OCI-LY1 (cell line): ENCODE data around the gene PAH.
A peak's percentile ranks its signal among the peaks of the same experiment; 100 is the strongest.

ENCODE experiments used
- H2AFZ ChIP-seq: fragments of 200-600 bp; sonication (generic), shearing (Covaris generic); 2 replicates; pipeline ENCODE4 v1.6.0; 2014; ENCODE audit warnings: antibody characterized with exemption, mild to moderate bottlenecking, low read length
- H3F3A ChIP-seq: fragments of 200-600 bp; sonication (generic), shearing (Covaris generic); 2 replicates; pipeline ENCODE4 v1.6.0; 2014; ENCODE audit warnings: mild to moderate bottlenecking, antibody characterized with exemption, low read length, moderate library complexity; ENCODE audit not compliant: insufficient read depth
- H3K27ac ChIP-seq: fragments of 200-600 bp; sonication (generic); 2 replicates; pipeline ENCODE4 v1.5.1; 2014; ENCODE audit warnings: low read length, mixed run types, mild to moderate bottlenecking, low read depth; ENCODE audit not compliant: poor library complexity, severe bottlenecking
- H3K27me3 ChIP-seq: fragments of 200-600 bp; sonication (generic); 2 replicates; pipeline ENCODE4 v1.6.0; 2014; ENCODE audit warnings: antibody characterized with exemption, mild to moderate bottlenecking, low read length, moderate library complexity; ENCODE audit not compliant: insufficient read depth
- H3K36me3 ChIP-seq: fragments of 200-600 bp; sonication (generic); 2 replicates; pipeline ENCODE4 v1.6.1; 2014; ENCODE audit warnings: mild to moderate bottlenecking, antibody characterized with exemption, low read length, moderate library complexity, mixed read lengths; ENCODE audit not compliant: insufficient read depth
- H3K4me1 ChIP-seq: fragments of 200-600 bp; sonication (generic); 2 replicates; pipeline ENCODE4 v1.5.1; 2014; ENCODE audit warnings: mild to moderate bottlenecking, low read length, moderate library complexity; ENCODE audit not compliant: insufficient read depth, severe bottlenecking
- H3K4me2 ChIP-seq: fragments of 200-600 bp; sonication (generic), shearing (Covaris generic); 2 replicates; pipeline ENCODE4 v1.6.1; 2014; ENCODE audit warnings: low read length
- H3K4me3 ChIP-seq: fragments of 200-600 bp; sonication (generic); 2 replicates; pipeline ENCODE4 v1.5.1; 2014; ENCODE audit warnings: low read length, low read depth, mild to moderate bottlenecking, mixed read lengths; ENCODE audit not compliant: poor library complexity, severe bottlenecking
- H3K79me2 ChIP-seq: fragments of 200-600 bp; shearing (Covaris generic); 2 replicates; pipeline ENCODE4 v1.6.1; 2016; ENCODE audit warnings: mixed run types, low read length, mixed read lengths; ENCODE audit not compliant: insufficient read depth
- H3K9ac ChIP-seq: fragments of 200-600 bp; sonication (generic), shearing (Covaris generic); 2 replicates; pipeline ENCODE4 v1.6.1; 2014; ENCODE audit warnings: mild to moderate bottlenecking, low read length, mixed read lengths
- H3K9me2 ChIP-seq: fragments of 200-600 bp; sonication (generic), shearing (Covaris generic); 2 replicates; pipeline ENCODE4 v1.6.1; 2014; ENCODE audit warnings: low read depth, mild to moderate bottlenecking, low read length, mixed read lengths
- H3K9me3 ChIP-seq: fragments of 200-600 bp; shearing (Covaris generic); 2 replicates; pipeline ENCODE4 v1.6.1; 2014; ENCODE audit warnings: low read length, mixed read lengths
- H4K20me1 ChIP-seq: fragments of 200-600 bp; sonication (generic), shearing (Covaris generic); 2 replicates; pipeline ENCODE4 v1.6.0; 2016; ENCODE audit warnings: mild to moderate bottlenecking, low read length; ENCODE audit not compliant: insufficient read depth
- CTCF ChIP-seq: fragments of 200-600 bp; sonication (generic), shearing (Covaris generic); IDR thresholded peaks from 2 replicates; pipeline ENCODE4 v1.5.1; 2017; ENCODE audit warnings: mild to moderate bottlenecking, antibody characterized with exemption, low read length, moderate library complexity, mixed read lengths
- EZH2 ChIP-seq: fragments of 200-600 bp; sonication (generic), shearing (Covaris generic); IDR thresholded peaks from 2 replicates; pipeline ENCODE4 v1.8.0; 2017; ENCODE audit warnings: borderline replicate concordance, mixed run types, mild to moderate bottlenecking, antibody characterized with exemption, low read length, moderate library complexity, mixed read lengths

Gene PAH

GRCh38 chr12:102946042-102946441 lies 29.0 kb upstream of the PAH start:
- no peaks in the 10 kb centered on the region for H3K79me2 ChIP-seq
- no peak overlapping the region for H3K4me2 ChIP-seq
- H3K36me3 ChIP-seq, result no peaks in the 10 kb centered on the region
- TF ChIP-seq CTCF, result no peak
- TF ChIP-seq EZH2, result no peak
- H3F3A ChIP-seq, result no peaks in the 10 kb centered on the region
- no peak overlapping the region for H3K27ac ChIP-seq
- no peak overlapping the region for H3K9ac ChIP-seq
- no peaks in the 10 kb centered on the region for H3K27me3 ChIP-seq
- no peaks in the 10 kb centered on the region for H4K20me1 ChIP-seq
- no peaks in the 10 kb centered on the region for H3K9me3 ChIP-seq
- H2AFZ ChIP-seq, result no peak overlapping the region
- no peak overlapping the region for H3K4me3 ChIP-seq
- H3K9me2 ChIP-seq, result no peaks in the 10 kb centered on the region
- no peaks in the 10 kb centered on the region for H3K4me1 ChIP-seq

GRCh38 chr12:102939670-102940222 lies 22.7 kb upstream of the PAH start:
- Histone ChIP-seq H3K9ac (no peak overlapping the region), H3K4me1 (no peaks in the 10 kb centered on the region), H3K36me3 (no peaks in the 10 kb centered on the region), H3K4me3 (no peak overlapping the region), H4K20me1 (no peaks in the 10 kb centered on the region), H3K4me2 (no peak overlapping the region), H3K79me2 (no peaks in the 10 kb centered on the region), H2AFZ (no peak overlapping the region), H3K27me3 (no peaks in the 10 kb centered on the region), H3F3A (no peaks in the 10 kb centered on the region), H3K9me3 (no peaks in the 10 kb centered on the region), H3K27ac (no peak overlapping the region), H3K9me2 (no peaks in the 10 kb centered on the region)
- TF ChIP-seq CTCF (peak; percentile 45; the same call in 1 of the 2 replicates), EZH2 (no peak)

GRCh38 chr12:102939059-102939458 lies 22.0 kb upstream of the PAH start:
- Histone ChIP-seq H3K4me1 (no peaks in the 10 kb centered on the region), H3K79me2 (no peaks in the 10 kb centered on the region), H3K4me3 (no peak overlapping the region), H3K4me2 (no peak overlapping the region), H3K36me3 (no peaks in the 10 kb centered on the region), H2AFZ (no peak overlapping the region), H3K27ac (no peak overlapping the region), H4K20me1 (no peaks in the 10 kb centered on the region), H3K27me3 (no peaks in the 10 kb centered on the region), H3K9me3 (no peaks in the 10 kb centered on the region), H3K9me2 (no peaks in the 10 kb centered on the region), H3K9ac (no peak overlapping the region), H3F3A (no peaks in the 10 kb centered on the region)
- no peak for TF ChIP-seq CTCF
- no peak for TF ChIP-seq EZH2
